Left ventricle myocardium inferior (tissue), 1 donor: ENCODE results near the gene NAPA. TPM values are rescaled to one million over a fixed set of nuclear protein-coding genes. Genes with fewer than 3 reads are reported as not detected.

Experiments used
- DNase-seq: peaks from one replicate; pipeline ENCODE4 v3.0.0-alpha.2; 2020
- H3K27ac ChIP-seq: fragments of 200-600 bp; replicated peaks from 2 replicates; pipeline ENCODE4 v1.8.0; 2021
- H3K27me3 ChIP-seq: fragments of 200-600 bp; 2 replicates; pipeline ENCODE4 v1.8.0; 2021; ENCODE audit warnings: low read depth
- H3K36me3 ChIP-seq: fragments of 200-600 bp; 2 replicates; pipeline ENCODE4 v1.8.0; 2021
- H3K4me1 ChIP-seq: fragments of 200-600 bp; 2 replicates; pipeline ENCODE4 v1.8.0; 2021
- H3K4me3 ChIP-seq: fragments of 200-600 bp; 2 replicates; pipeline ENCODE4 v1.8.0; 2021; ENCODE audit warnings: mild to moderate bottlenecking, moderate library complexity
- H3K9me3 ChIP-seq: fragments of 200-600 bp; replicated peaks from 2 replicates; pipeline ENCODE4 v1.8.0; 2021
- CTCF ChIP-seq: fragments of 200-600 bp; IDR thresholded peaks from 2 replicates; pipeline ENCODE4 v1.8.0; 2021; ENCODE audit warnings: antibody characterized with exemption, mild to moderate bottlenecking, borderline replicate concordance
- intact Hi-C: fragments of 100-400 bp; cut with micrococcal nuclease; formaldehyde crosslinking; loops from one replicate; pipeline ENCODE4 v1.11.0; 2022
- total RNA-seq: library from RNA; stranded (reverse); fragmentation: NEBNext Ultra II Directional; extraction: Animal tissue kit (Norgen Biotek cat#: 25700); gene quantifications from one replicate; pipeline ENCODE4 v1.2.1, GENCODE V29; 2021
- donor health status: DM: no; HTN: yes; CAD: no; lungs with severe emphysema.

The NAPA gene
- total RNA-seq, 1 donor from 2014 or later = 120 TPM

GRCh38 chr19:47470447-47471195 is 44.2 kb downstream of the NAPA start:
- peaks cover 7% of the 10 kb centered on the region for H3K4me1 ChIP-seq
- no peak for TF ChIP-seq CTCF
- intact Hi-C loops = no loop called here
- no peak overlapping the region for H3K27ac ChIP-seq
- H3K36me3 ChIP-seq = peaks cover 3% of the 10 kb centered on the region
- no peak for DNase-seq
- no peak overlapping the region for H3K4me3 ChIP-seq
- no peaks in the 10 kb centered on the region for H3K9me3 ChIP-seq
- peaks cover 94% of the 10 kb centered on the region for H3K27me3 ChIP-seq

GRCh38 chr19:47469719-47470118 is 45.1 kb downstream of the NAPA start:
- no peak for TF ChIP-seq CTCF
- Histone ChIP-seq H3K27me3 (peaks cover 95% of the 10 kb centered on the region), H3K4me3 (no peak overlapping the region), H3K9me3 (no peaks in the 10 kb centered on the region), H3K36me3 (no peaks in the 10 kb centered on the region), H3K4me1 (peaks cover 7% of the 10 kb centered on the region), H3K27ac (no peak overlapping the region)
- DNase-seq = no peak
- intact Hi-C loops = no loop called here

GRCh38 chr19:47469363-47469700 is 45.5 kb downstream of the NAPA start:
- peaks cover 7% of the 10 kb centered on the region for H3K4me1 ChIP-seq
- no peak for DNase-seq
- H3K9me3 ChIP-seq = no peaks in the 10 kb centered on the region
- intact Hi-C loops = no loop called here
- peaks cover 95% of the 10 kb centered on the region for H3K27me3 ChIP-seq
- H3K4me3 ChIP-seq = no peak overlapping the region
- no peak for TF ChIP-seq CTCF
- no peak overlapping the region for H3K27ac ChIP-seq
- no peaks in the 10 kb centered on the region for H3K36me3 ChIP-seq

- H3K9me3 ChIP-seq = no peaks in the 10 kb centered on the region
- no peak for DNase-seq
- H3K4me3 ChIP-seq = no peak overlapping the region
- peaks cover 95% of the 10 kb centered on the region for H3K27me3 ChIP-seq
- no peak overlapping the region for H3K27ac ChIP-seq
- intact Hi-C loops = no loop called here
- TF ChIP-seq CTCF = no peak
- no peaks in the 10 kb centered on the region for H3K36me3 ChIP-seq
- peaks cover 7% of the 10 kb centered on the region for H3K4me1 ChIP-seq
Observed at GRCh38 chr19:47467914-47468313, 46.9 kb downstream of the NAPA start.

- Histone ChIP-seq H3K36me3 (no peaks in the 10 kb centered on the region), H3K27me3 (peaks cover 95% of the 10 kb centered on the region), H3K4me3 (no peak overlapping the region), H3K4me1 (no peaks in the 10 kb centered on the region), H3K27ac (no peak overlapping the region), H3K9me3 (no peaks in the 10 kb centered on the region)
- TF ChIP-seq CTCF = no peak
- DNase-seq = no peak
- intact Hi-C loops = no loop called here
Observed at GRCh38 chr19:47465957-47466356, 48.9 kb downstream of the NAPA start.
